K562 (cell line): Measurements from ENCODE around the gene KCNJ15.

Experiments
- ATF2 ChIP-seq: sonication (generic); formaldehyde crosslinking; IDR thresholded peaks from 2 replicates; pipeline ENCODE4 v1.8.1; 2022; ENCODE audit warnings: missing genetic modification reagents
- COPS2 ChIP-seq: fragments of 450-650 bp; conservative IDR thresholded peaks from 2 replicates; pipeline ENCODE4 v1.6.1; 2016; ENCODE audit warnings: mild to moderate bottlenecking, moderate library complexity
- CTCF ChIP-seq, 3 experiments: IDR thresholded peaks in 2 of 3; conservative IDR thresholded peaks in 1 of 3; 2 replicates each; pipeline ENCODE4 v1.5.1; 2011 to 2012; ENCODE audit warnings: low read length in 3 of 3, mild to moderate bottlenecking in 3 of 3, control low read depth in 2 of 3, improper control_type of control experiment in 1 of 3, inconsistent platforms in 1 of 3, low read depth in 1 of 3, mixed read lengths in 1 of 3, moderate library complexity in 1 of 3; ENCODE audit not compliant: insufficient read depth in 2 of 3
- FOXP1 ChIP-seq: sonication (generic); formaldehyde crosslinking; IDR thresholded peaks from 2 replicates; pipeline ENCODE4 v1.8.0; 2022; ENCODE audit warnings: mild to moderate bottlenecking, missing genetic modification reagents
- GTF2F1 ChIP-seq: IDR thresholded peaks from 2 replicates; pipeline ENCODE4 v1.6.1; 2011; ENCODE audit warnings: low read depth, low read length, improper control_type of control experiment
- TCF7L2 ChIP-seq: fragments of 150-350 bp; IDR thresholded peaks from 2 replicates; pipeline ENCODE4 v1.6.1; 2016; ENCODE audit warnings: low read depth, mild to moderate bottlenecking, low read length, moderate library complexity
- TF ChIP-seq, protein P1 (sequence below): fragments of 250-450 bp; sonication (Bioruptor Pico); IDR thresholded peaks from 2 replicates; pipeline ENCODE4 v1.4.0; 2020; ENCODE audit warnings: mild to moderate bottlenecking
- TF ChIP-seq, protein P2 (sequence below), 3 experiments: fragments of 200-800 bp in 1 of 3; sonication (Bioruptor generic) in 1 of 3; sonication (generic) in 1 of 3; formaldehyde crosslinking in 1 of 3; IDR thresholded peaks; 2 replicates each; pipeline versions ENCODE4 v1.6.1 to v1.8.0; 2016 to 2022; ENCODE audit warnings: mild to moderate bottlenecking in 2 of 3, missing compliant biosample characterization in 2 of 3, missing genetic modification characterization in 2 of 3, missing genetic modification reagents in 1 of 3

- TF ChIP-seq COPS2 (no peak), ATF2 (CRISPR knock-in tag) (no peak), CTCF (IDR thresholded peaks at IDR 0.05 in 2 of 3, conservative IDR thresholded peaks at IDR 0.05 in 1 of 3; ENCODE audit: insufficient read depth in 2 of 3, low read depth in 1 of 3, low read length in 3 of 3) (no peak), GTF2F1 (no peak), FOXP1 (no peak), TCF7L2 (no peak)
- TF ChIP-seq, protein P1, sequence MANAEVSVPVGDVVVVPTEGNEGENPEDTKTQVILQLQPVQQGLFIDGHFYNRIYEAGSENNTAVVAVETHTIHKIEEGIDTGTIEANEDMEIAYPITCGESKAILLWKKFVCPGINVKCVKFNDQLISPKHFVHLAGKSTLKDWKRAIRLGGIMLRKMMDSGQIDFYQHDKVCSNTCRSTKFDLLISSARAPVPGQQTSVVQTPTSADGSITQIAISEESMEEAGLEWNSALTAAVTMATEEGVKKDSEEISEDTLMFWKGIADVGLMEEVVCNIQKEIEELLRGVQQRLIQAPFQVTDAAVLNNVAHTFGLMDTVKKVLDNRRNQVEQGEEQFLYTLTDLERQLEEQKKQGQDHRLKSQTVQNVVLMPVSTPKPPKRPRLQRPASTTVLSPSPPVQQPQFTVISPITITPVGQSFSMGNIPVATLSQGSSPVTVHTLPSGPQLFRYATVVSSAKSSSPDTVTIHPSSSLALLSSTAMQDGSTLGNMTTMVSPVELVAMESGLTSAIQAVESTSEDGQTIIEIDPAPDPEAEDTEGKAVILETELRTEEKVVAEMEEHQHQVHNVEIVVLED (CRISPR knock-in tag): no peak
- TF ChIP-seq, protein P2, sequence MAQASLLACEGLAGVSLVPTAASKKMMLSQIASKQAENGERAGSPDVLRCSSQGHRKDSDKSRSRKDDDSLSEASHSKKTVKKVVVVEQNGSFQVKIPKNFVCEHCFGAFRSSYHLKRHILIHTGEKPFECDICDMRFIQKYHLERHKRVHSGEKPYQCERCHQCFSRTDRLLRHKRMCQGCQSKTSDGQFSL (CRISPR knock-in tag; IDR thresholded peaks at IDR 0.05): no peak
- TF ChIP-seq, protein P2 (tag; IDR thresholded peaks at IDR 0.05): no peak
Measured at GRCh38 chr21:38228115-38228514, 28.7 kb upstream of the KCNJ15 start.
